Cardiac fibroblast (primary cell): ENCODE data around the gene MYEOV.

Source experiments
- DNase-seq, 2 donors: peaks; one replicate each; pipeline versions ENCODE4 v3.0.0 to v3.0.0-alpha.2; 2010; ENCODE audit warnings: low read depth in 2 of 2
- H3K4me3 ChIP-seq, 2 donors: replicated peaks in 1 of 2; 1 replicate in 1 of 2; 2 replicates in 1 of 2; pipeline ENCODE4 v1.5.1; 2011; ENCODE audit warnings: low read depth in 2 of 2, low read length in 2 of 2, mild to moderate bottlenecking in 2 of 2, moderate library complexity in 1 of 2
- CTCF ChIP-seq: IDR thresholded peaks from one replicate; pipeline ENCODE4 v1.5.1; 2011; ENCODE audit warnings: low read depth, mild to moderate bottlenecking, low read length, inconsistent platforms

MYEOV gene

DNA sequence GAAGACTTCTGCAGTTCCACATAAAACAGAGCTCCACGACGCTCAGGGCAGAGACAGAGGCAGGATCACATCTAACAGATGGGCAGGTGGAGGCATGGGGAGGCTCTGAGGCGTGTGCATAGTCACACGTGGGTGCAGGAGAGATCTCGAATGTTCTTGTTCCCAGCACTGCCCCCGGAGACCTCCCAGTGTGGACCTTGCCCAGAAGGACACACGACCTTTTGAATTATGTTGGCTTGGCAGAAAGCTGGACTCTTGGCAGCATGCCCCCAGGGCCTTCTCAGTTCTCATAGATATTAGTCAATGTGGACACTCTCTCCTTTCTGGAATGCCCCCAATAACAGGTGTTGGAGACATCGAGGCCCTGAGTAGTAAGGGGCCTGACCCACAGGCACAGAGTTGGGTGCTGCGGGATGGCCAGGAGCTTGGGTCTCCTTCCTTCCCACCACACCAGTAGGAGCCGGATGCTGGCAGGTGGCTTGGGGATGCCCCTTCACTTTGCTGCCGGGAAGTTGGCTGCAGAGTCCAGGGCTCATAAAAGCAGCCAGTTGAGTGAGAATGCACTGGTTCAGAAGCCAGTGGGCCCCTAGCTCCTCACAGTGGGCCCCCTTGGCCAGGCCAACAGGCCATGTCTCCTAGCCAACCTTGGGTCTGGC is 12.1 kb downstream of the MYEOV start:
- no peak for TF ChIP-seq CTCF
- DNase-seq = no peak
- H3K4me3 ChIP-seq = no peak overlapping the region

DNA sequence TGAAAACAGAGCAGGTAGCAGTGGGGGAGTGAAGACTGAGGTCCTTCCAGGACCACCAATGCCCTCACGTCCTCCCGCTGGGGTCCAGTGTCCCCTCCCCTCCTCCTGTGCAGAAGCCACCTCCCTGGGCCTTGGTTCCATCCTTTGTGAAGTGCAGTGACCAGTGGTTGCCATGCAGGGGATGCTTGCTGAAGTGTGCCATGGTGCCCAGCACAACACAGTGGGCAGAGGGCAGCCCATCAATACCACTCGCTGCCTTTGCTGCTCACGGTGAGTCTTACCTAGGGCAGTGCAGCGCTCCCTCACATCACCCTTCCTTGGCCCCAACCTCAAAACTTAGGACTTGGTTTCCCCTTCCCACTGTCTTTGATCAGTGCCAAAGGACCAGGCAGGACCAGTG is 12.9 kb downstream of the MYEOV start:
- DNase-seq = no peak
- no peak for TF ChIP-seq CTCF
- H3K4me3 ChIP-seq = no peak overlapping the region

DNA sequence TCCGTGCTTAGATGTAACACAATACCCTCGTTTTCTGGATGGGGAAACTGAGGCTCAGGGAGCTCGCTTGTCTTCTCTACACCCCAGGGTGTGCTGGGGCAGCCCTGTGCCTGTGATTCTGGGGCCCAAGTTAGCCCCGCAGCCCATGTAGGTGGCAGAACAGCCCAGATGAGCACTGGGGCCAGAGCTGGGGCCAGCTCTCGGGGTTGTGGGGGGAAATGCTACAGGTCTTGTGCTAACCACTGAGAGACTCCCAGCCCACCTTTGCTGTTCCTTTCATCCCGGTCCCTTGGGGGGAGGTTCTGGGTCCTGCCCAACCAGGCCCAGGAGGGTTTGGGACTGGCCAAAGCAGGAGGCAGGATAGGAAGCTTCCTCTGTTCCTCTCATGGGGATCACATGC is 13.5 kb downstream of the MYEOV start:
- no peak overlapping the region for H3K4me3 ChIP-seq
- no peak for DNase-seq
- TF ChIP-seq CTCF = no peak

DNA sequence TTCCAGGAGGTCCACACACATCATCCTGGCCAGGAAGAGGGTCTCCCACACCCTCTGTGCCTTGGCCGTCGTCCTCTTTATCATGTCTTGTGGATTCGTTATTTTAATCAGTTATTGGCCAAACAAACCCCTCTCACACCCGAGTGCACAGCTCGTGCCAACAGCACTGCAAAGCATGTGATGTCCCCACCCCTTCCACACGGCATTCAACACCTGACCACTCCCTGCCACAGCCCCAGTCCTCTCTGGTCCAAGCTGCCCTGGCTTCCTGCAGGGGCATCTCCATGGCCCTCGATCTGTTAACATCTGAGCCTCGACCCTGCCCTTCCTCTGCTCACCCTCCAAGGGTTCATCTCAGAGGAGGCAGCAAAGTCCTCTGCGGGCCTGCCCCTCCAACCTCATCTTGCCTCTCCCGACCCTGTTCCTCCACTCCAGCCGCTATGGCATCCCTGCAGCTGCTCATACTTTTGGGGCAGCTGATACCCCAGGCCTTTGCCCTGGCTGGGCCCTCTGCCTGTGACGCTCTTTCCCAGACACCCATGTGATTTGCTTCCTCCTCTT is 14.0 kb downstream of the MYEOV start:
- H3K4me3 ChIP-seq = no peak overlapping the region
- no peak for TF ChIP-seq CTCF
- no peak for DNase-seq

GRCh38 chr11:69308491-69308911 is 14.5 kb downstream of the MYEOV start:
- TF ChIP-seq CTCF = no peak
- no peak for DNase-seq
- no peak overlapping the region for H3K4me3 ChIP-seq

- H3K4me3 ChIP-seq = no peak overlapping the region
- DNase-seq = no peak
- no peak for TF ChIP-seq CTCF
Measured at GRCh38 chr11:69308936-69309615, 15.1 kb downstream of the MYEOV start.
